ENCODE measurements around the gene GPR183. TPM values are rescaled to one million over a fixed set of nuclear protein-coding genes. Genes with fewer than 3 reads are reported as not detected.

GPR183 gene
- total RNA-seq, 1 donor from 2014 or later, result 0.76 TPM

DNA sequence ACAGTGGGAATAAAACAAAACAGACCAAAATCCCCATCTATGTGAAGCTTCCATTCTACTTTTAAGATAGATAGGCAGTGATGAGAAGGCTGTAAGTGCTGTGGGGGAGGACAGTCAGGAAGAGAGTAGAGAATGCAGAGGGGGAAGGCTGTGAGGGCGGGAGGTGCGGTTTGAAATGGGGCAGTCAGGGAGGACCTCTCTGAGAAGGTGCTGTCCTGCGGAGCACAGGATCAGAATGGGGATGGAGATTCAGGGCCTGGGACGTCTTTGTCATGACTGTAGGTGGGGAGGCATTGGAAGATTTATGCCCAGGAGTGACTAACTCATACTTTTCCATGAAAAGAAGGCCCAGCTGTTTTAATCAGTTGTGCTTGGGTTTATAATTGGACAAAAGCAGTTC is 3.9 kb upstream of the GPR183 start:
- ATAC-seq, result no peak

GRCh38 chr13:99310382-99311031 is 3.3 kb upstream of the GPR183 start:
- ATAC-seq, result no peak

GRCh38 chr13:99308471-99309087 is 1.4 kb upstream of the GPR183 start:
- ATAC-seq, result no peak

DNA sequence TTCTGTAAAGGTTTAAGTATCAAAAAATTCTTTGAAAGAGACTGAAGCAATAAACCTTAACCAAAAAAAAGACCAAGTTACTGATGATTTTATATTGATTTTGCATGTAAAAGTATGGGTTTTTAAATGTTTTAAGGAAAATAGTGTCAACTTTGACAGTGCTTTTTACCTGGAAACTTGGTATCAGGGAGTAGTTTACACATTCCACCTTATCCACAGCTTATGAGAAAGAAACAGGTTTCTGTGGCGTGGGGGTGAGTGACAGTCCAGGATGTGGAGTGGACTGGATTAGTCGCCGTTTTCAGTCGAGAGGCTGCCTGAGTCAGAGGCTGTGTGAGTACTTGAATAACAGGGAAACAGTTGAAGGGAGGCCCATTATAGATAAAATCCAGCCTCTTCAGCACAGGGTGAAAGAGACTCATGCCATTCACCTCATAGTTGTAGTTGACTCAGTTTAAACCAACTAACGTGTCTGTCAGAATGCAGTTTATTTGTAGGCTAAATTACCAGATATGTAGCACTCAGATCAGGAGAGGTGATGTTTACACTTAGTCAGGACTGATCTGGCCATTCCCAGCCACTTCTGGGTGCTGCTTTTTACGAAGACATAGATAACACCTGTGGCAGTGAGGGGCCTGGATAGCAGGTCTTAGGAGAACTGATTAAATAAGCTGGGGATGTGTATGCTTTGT is 595 bp upstream of the GPR183 start:
- peak; percentile 90 for ATAC-seq

DNA sequence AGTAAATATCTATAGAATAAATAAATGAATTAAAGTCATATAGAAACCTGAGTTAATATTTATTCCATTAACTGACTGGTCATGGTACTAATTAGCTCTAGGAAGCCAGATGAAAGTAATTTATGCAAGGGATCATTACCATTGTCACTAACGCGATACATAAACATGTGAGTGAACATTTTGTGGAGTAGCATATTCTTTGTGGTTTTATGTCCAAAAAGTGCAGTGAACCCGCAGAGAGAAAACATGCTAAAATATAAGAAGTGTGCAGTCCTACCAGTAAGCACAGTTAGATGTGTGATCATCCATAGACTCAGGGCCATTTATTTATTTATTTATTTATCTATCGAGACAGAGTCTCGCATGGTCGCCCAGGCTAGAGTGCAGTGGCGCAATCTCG is 1.6 kb downstream of the GPR183 start:
- ATAC-seq, result no peak

DNA sequence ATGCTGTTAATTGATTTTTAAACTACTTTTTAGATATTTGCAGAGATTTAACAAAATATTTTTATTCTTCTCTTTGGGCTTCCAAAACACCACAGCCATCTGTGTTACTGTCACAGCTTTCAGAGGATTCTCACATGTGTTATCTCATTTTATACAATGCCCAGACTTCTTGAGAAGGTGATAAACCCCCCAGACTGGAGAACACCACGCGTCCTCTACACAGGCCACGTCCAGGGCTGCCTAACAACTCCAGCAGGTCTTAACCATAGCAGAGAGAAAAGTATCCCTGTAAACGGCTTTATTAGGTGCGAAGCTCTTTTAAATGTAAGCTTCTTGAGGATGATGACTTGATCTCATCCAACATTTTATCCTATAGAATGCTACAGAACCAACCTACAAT is 2.0 kb downstream of the GPR183 start:
- no peak for ATAC-seq

- ATAC-seq, result no peak
These were observed 2.7 kb downstream of the GPR183 start for GRCh38 chr13:99304541-99304940.

GRCh38 chr13:99303863-99304521 is 3.2 kb downstream of the GPR183 start:
- no peak for ATAC-seq

DNA sequence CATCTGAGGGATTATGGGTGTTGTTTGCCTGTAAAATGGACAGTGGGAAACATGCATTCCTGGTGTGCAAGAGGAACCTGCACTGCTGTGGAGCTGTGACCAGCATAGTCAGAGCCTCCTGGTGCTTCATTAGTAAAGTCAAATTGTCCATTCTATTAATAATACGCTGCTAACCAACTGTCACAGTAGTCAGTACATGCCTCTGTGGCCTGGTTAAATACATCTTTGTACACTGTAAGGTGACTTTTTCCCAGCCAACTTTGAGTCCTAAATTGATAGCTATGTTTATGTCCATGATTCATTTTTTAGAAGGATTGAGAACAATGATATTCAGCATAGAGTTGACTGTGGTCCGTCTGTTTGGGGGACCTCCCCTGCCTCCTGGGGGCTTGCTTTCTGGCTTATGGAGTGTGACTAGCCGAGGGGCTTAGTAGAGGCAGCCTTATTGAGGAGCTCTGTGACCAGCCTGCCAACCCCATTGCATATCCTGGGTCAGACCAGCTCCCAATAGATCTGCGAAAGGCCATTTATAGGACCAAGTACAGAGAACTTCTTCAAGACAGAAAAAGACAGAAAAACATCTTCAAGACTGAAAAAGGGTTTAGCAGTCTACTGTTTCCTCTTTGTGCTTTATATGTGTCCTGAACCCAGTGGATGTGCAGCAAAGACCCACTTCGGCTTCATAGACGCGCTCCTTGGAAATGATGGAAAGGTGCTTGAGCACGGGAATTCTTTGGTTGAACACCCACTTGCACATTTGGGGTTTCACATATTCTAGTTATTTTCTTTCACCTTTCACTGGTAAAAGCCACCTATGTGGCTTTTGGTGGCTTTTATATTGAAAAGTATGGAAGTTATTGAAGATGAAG is 4.3 kb downstream of the GPR183 start:
- ATAC-seq, result no peak

GRCh38 chr13:99301913-99302636 is 5.1 kb downstream of the GPR183 start:
- ATAC-seq, result no peak

- no peak for ATAC-seq
These were observed 6.0 kb downstream of the GPR183 start for GRCh38 chr13:99301056-99301838.

DNA sequence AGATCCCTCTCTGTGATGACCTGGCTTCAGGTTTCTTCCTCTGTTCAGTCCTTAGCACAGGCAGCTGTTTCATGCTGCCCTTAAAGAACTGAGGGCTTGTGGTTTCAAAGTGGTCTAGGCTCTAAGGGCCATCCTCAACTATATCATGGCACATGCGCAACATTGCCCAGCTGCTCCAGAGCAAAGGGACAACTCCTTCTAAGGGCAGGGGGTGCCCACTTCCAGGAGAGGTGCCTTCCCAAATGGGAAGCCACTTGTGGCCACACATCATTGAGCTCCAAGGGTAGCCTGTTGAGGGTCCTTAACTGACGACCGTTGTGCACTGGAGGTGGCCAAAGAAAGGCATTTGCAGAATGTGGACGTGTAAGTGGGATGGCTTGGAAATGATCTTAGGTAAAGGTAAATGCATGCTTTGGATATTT is 7.3 kb downstream of the GPR183 start:
- ATAC-seq, result no peak

DNA sequence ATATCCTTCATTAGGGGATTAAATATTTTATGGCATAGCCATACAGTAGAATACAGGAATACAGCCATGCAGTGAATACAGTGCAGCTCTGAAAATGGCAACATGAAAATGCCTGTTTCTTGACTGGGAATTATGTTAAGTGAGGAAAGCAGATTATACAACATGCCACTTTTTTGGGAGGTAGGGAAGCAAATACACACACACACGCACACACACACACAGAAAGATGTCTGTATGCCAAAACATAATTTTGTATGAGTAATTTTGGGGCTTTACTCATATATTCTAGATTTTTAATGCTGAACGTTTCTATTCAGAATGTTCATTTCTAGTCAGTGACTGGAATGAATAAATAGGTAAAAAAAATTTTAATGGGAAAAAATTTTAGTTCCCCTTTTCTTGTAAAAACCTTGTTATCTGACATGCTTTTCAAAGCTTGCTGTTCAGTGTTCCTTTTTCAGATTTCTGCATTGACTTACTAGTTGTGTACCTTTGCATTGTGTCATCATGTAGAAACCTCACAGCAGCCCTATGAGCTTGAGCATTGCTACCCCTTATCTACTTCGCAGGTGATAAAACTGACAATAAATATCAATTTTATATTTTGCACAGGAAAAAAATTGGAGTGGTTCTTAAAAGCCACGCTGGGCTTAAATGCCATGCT is 7.8 kb downstream of the GPR183 start:
- no peak for ATAC-seq

DNA sequence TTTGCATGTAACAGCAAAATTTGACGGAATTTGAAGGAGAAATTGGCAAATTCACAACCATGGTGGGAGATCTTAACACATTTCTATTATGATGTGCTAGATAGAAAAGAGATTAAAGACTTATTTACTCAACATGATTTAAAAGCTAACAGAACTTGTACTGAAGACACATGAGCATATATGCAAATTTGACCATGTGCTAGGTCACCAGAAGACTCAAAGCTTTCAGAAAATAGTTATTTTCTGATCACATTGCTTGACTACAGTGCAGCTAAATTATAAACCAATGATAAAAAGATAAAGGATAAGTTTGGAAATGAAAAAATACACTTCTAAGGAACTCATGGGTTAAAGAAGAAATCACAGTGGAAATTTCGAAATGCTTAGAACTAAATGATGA is 9.1 kb downstream of the GPR183 start:
- no peak for ATAC-seq

GRCh38 chr13:99297331-99297730 is 9.9 kb downstream of the GPR183 start:
- ATAC-seq, result no peak

GRCh38 chr13:99296398-99296797 is 10.8 kb downstream of the GPR183 start:
- no peak for ATAC-seq

DNA sequence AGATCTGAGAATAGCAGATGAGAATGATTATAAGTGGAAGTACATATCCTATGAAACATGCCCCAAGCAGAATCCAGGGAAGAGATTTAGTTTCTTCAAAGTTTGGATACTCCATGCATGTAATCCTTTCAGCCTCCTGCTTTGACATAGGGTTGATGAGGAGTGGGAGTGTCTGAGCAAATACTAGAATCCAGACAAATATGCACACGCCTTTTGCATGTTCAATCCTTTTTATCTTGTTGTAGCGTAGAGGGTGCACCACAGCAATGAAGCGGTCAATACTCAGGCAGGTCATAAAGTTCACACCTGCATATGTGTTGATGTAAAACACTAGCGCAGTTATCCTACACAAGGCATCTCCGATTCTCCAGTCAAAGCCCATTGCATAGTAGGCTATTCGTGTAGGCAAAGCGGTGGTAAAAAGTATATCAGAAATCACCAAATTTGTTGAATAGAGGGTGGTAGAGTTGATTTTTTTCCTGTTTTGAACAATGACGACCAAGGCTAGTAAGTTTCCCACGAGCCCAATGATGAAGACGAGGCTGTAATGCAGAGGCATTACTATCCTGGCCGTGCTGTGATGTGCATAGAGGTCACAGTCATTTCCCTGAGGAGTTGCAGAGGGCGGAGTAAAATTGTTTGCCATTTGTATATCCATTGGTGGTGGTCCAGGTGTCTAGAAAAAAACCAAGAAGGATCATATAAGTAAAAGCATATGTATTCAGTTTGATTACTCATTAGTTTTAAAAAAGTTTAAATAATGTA is 11.5 kb downstream of the GPR183 start:
- no peak for ATAC-seq

DNA sequence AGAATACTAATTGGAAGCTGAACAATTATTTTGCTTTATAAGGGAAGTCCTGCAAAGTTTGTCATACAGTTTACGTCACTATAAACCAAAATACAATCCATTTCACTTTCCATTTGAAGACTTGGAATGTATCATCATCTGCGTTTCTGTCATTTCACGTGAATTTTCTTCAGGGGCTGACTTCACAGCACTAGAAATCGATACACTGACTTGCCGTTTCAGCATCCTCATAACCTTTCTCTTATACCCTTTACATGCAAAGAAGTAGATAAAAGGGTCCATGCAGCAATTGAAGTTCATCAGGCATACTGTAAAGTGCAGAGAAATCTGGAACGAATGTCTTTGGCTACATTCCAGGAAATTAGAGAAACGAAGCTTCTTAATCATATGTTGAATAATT is 12.2 kb downstream of the GPR183 start:
- ATAC-seq, result no peak

DNA sequence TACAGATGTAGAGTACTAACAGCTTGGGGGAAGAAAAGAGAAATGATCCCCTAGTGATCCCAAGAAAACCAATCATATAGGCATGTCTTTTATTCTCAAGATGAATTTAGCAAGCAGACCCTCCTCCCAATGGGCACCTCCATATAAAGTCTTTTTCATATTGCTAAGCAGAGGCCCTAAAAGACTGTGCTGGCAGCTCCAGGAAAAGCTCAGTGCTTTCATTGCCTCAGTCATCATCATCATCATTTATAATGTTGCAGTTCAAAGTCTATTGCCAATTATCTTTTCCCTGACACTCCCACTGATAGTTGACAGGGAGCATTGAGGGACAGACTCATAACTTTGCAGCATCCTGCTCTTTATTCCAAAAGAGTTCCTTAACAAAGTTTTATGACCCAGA is 13.0 kb downstream of the GPR183 start:
- no peak for ATAC-seq

DNA sequence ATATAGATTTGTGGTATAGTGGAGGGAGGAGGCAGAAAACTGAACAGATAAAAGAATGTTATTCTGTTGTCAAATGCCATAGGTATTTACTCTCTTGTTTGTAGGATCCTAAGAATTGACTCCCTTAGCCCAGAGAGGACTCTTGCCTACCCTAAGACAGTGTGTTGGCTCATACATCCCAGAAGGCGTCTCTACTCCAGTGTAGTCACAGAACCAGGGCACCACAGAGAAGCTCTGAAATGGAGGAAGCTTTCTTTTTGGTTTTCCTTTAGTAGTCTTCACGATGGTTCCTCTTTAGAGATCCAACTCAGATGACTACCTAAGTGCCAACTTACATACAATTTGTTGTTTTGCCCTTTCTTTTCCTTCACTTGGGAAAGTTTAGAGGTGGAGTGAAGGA is 14.0 kb downstream of the GPR183 start:
- ATAC-seq, result no peak

Data from esophagus mucosa (tissue), 1 donor.